ENCODE data around the gene RAB20.
"Not testable (repeated sequence)": the region's sequence is repeated elsewhere in the genome, so short reads cannot be mapped to it uniquely, and the experiment has no call there.

RAB20 gene

GRCh38 chr13:110575322-110576069 is 14.0 kb upstream of the RAB20 start:
- peak; percentile 48 for DNase-seq (ENCODE audit: low read depth)

GRCh38 chr13:110574161-110574560 is 12.6 kb upstream of the RAB20 start:
- DNase-seq (ENCODE audit: low read depth): no peak

- no peak for DNase-seq (ENCODE audit: low read depth)
Measured at GRCh38 chr13:110572778-110573118, 11.2 kb upstream of the RAB20 start.

GRCh38 chr13:110571896-110572777 is 10.6 kb upstream of the RAB20 start:
- no peak for DNase-seq (ENCODE audit: low read depth)

- no peak for DNase-seq (ENCODE audit: low read depth)
Measured at GRCh38 chr13:110570886-110571285, 9.4 kb upstream of the RAB20 start.

GRCh38 chr13:110569962-110570361 is 8.4 kb upstream of the RAB20 start:
- DNase-seq (ENCODE audit: low read depth): not testable (repeated sequence)

GRCh38 chr13:110568612-110569011 is 7.1 kb upstream of the RAB20 start:
- no peak for DNase-seq (ENCODE audit: low read depth)

GRCh38 chr13:110566171-110566570 is 4.6 kb upstream of the RAB20 start:
- DNase-seq (ENCODE audit: low read depth): no peak

GRCh38 chr13:110565296-110565695 is 3.8 kb upstream of the RAB20 start:
- DNase-seq (ENCODE audit: low read depth): peak; percentile 22

- DNase-seq (ENCODE audit: low read depth): no peak
Measured at GRCh38 chr13:110564472-110564985, 3.0 kb upstream of the RAB20 start.

GRCh38 chr13:110563463-110563774 is 1.9 kb upstream of the RAB20 start:
- DNase-seq (ENCODE audit: low read depth): no peak

- no peak for DNase-seq (ENCODE audit: low read depth)
Measured at GRCh38 chr13:110562696-110563462, 1.4 kb upstream of the RAB20 start.

- DNase-seq (ENCODE audit: low read depth): no peak
Measured at GRCh38 chr13:110562036-110562597, 595 bp upstream of the RAB20 start.

GRCh38 chr13:110560601-110561343 is 750 bp downstream of the RAB20 start:
- DNase-seq (ENCODE audit: low read depth): peak; percentile 55

GRCh38 chr13:110559986-110560385 is 1.5 kb downstream of the RAB20 start:
- no peak for DNase-seq (ENCODE audit: low read depth)

- DNase-seq (ENCODE audit: low read depth): peak; percentile 40
Measured at GRCh38 chr13:110559429-110559943, 2.0 kb downstream of the RAB20 start.

GRCh38 chr13:110557610-110558305 is 3.8 kb downstream of the RAB20 start:
- no peak for DNase-seq (ENCODE audit: low read depth)

GRCh38 chr13:110557082-110557481 is 4.4 kb downstream of the RAB20 start:
- DNase-seq (ENCODE audit: low read depth): no peak

GRCh38 chr13:110556224-110556606 is 5.3 kb downstream of the RAB20 start:
- DNase-seq (ENCODE audit: low read depth): no peak

- DNase-seq (ENCODE audit: low read depth): no peak
Measured at GRCh38 chr13:110555601-110556223, 5.8 kb downstream of the RAB20 start.
